A549 (cell line): ENCODE measurements around the gene USP11. TPM values are rescaled to one million over a fixed set of nuclear protein-coding genes. Genes with fewer than 3 reads are reported as not detected.

Experiments used
- ATAC-seq, 2 experiments: fragments of 200-7000 bp in 1 of 2; fragments of >200 bp in 1 of 2; cut with Nextera tagmentation in 1 of 2; cut with Tn5 transposase in 1 of 2; 3 replicates each; pipeline versions ENCODE4 v1.8.0 to v1.9.1; 2018 to 2020; ENCODE audit warnings: mild to moderate bottlenecking in 1 of 2, moderate library complexity in 1 of 2
- CTCF ChIA-PET: fragments of 300-600 bp; sonication (Branson Sonifier 250); formaldehyde crosslinking; extraction: SDS; loops from one replicate; lab custom pipeline; 2021; ENCODE audit warnings: antibody characterized with exemption, inconsistent platforms; lab: Yijun Ruan, JAX
- POLR2A ChIA-PET: fragments of 350-600 bp; formaldehyde crosslinking; extraction: SDS; loops from one replicate; lab custom pipeline; 2021; ENCODE audit warnings: antibody characterized with exemption, inconsistent platforms; lab: Yijun Ruan, JAX
- DNase-seq, 2 experiments: peaks; one replicate each; pipeline versions ENCODE4 v3.0.0 to v3.0.0-alpha.2; 2011 to 2016; ENCODE audit warnings: low read depth in 1 of 2, low spot score in 1 of 2
- FAIRE-seq: peaks from 2 replicates; lab custom pipeline; 2011; peaks lifted over from hg19 to GRCh38; lab: Jason Lieb, UNC
- H3K27ac ChIP-seq, 2 experiments: fragments of >200 bp; sonication (Bioruptor Twin); formaldehyde crosslinking; 3 replicates each; pipeline ENCODE4 v1.5.1; 2016 to 2017
- H3K4me1 ChIP-seq: fragments of >200 bp; sonication (Bioruptor Twin); formaldehyde crosslinking; 3 replicates; pipeline ENCODE4 v1.6.1; 2016
- H3K4me2 ChIP-seq: fragments of >200 bp; sonication (Bioruptor Twin); formaldehyde crosslinking; 3 replicates; pipeline ENCODE4 v1.6.1; 2016
- H3K4me3 ChIP-seq: fragments of >200 bp; sonication (Bioruptor Twin); formaldehyde crosslinking; 3 replicates; pipeline ENCODE4 v1.5.1; 2016
- H3K9me3 ChIP-seq: fragments of >200 bp; sonication (Bioruptor Twin); formaldehyde crosslinking; 3 replicates; pipeline ENCODE4 v1.6.1; 2016
- BHLHE40 ChIP-seq: IDR thresholded peaks from 2 replicates; pipeline ENCODE4 v1.6.1; 2012; ENCODE audit warnings: low read depth, low read length, inconsistent platforms
- CBX8 ChIP-seq: fragments of 200-600 bp; sonication (generic); IDR thresholded peaks from 2 replicates; pipeline ENCODE4 v1.6.1; 2016
- CEBPB ChIP-seq, 2 experiments: fragments of >200 bp in 1 of 2; sonication (Bioruptor Twin) in 1 of 2; formaldehyde crosslinking in 1 of 2; IDR thresholded peaks; 2 replicates each; pipeline ENCODE4 v1.6.1; 2012 to 2016
- CHD2 ChIP-seq: fragments of 150-350 bp; IDR thresholded peaks from 2 replicates; pipeline ENCODE4 v1.6.1; 2014; ENCODE audit warnings: low read length; ENCODE audit not compliant: partially characterized antibody
- EHF ChIP-seq: fragments of 250-450 bp; sonication (Bioruptor Pico); IDR thresholded peaks from 2 replicates; pipeline ENCODE4 v1.5.0; 2020; ENCODE audit warnings: mild to moderate bottlenecking
- EHMT2 ChIP-seq: fragments of 200-600 bp; sonication (generic); IDR thresholded peaks from 2 replicates; pipeline ENCODE4 v1.6.1; 2016; ENCODE audit warnings: antibody characterized with exemption, low read depth, mild to moderate bottlenecking, moderate library complexity
- ESRRA ChIP-seq: fragments of 150-350 bp; IDR thresholded peaks from 2 replicates; pipeline ENCODE4 v1.6.1; 2014; ENCODE audit warnings: mild to moderate bottlenecking, low read length, borderline replicate concordance
- FOSB ChIP-seq: fragments of 250-450 bp; sonication (Bioruptor Pico); IDR thresholded peaks from 2 replicates; pipeline ENCODE4 v1.5.0; 2020; ENCODE audit warnings: mild to moderate bottlenecking, moderate library complexity
- FOXS1 ChIP-seq: fragments of 250-450 bp; sonication (Bioruptor Pico); IDR thresholded peaks from 2 replicates; pipeline ENCODE4 v1.5.0; 2020; ENCODE audit warnings: mild to moderate bottlenecking, moderate library complexity
- GATA3 ChIP-seq: IDR thresholded peaks from 2 replicates; pipeline ENCODE4 v1.6.1; 2012; ENCODE audit warnings: borderline replicate concordance
- HOXA7 ChIP-seq: fragments of 250-450 bp; sonication (Bioruptor Pico); IDR thresholded peaks from 2 replicates; pipeline ENCODE4 v1.5.0; 2020; ENCODE audit warnings: mild to moderate bottlenecking, moderate library complexity
- HOXB5 ChIP-seq: fragments of 250-450 bp; sonication (Bioruptor Pico); IDR thresholded peaks from 2 replicates; pipeline ENCODE4 v1.5.0; 2020; ENCODE audit warnings: mild to moderate bottlenecking, moderate library complexity
- JUNB ChIP-seq: fragments of >200 bp; sonication (Bioruptor Twin); formaldehyde crosslinking; IDR thresholded peaks from 2 replicates; pipeline ENCODE4 v1.6.1; 2016
- MYC ChIP-seq: IDR thresholded peaks from 2 replicates; pipeline ENCODE4 v1.6.1; 2012; ENCODE audit warnings: mild to moderate bottlenecking, inconsistent platforms, low read length, improper control_type of control experiment, borderline replicate concordance
- NR3C1 ChIP-seq: fragments of >200 bp; sonication (Bioruptor Twin); formaldehyde crosslinking; IDR thresholded peaks from 3 replicates; pipeline ENCODE4 v1.6.1; 2017
- PHF8 ChIP-seq: fragments of 200-600 bp; sonication (generic); IDR thresholded peaks from 2 replicates; pipeline ENCODE4 v1.6.1; 2016; ENCODE audit warnings: low read depth, mild to moderate bottlenecking, antibody characterized with exemption, moderate library complexity, borderline replicate concordance
- POLR2A ChIP-seq: IDR thresholded peaks from 2 replicates; pipeline ENCODE4 v1.6.1; 2012; ENCODE audit warnings: mild to moderate bottlenecking, low read length
- POLR2AphosphoS2 ChIP-seq: conservative IDR thresholded peaks from 2 replicates; pipeline ENCODE4 v1.6.1; 2012; ENCODE audit warnings: low read length, improper control_type of control experiment, inconsistent platforms
- RARB ChIP-seq: fragments of 250-450 bp; sonication (Bioruptor Pico); IDR thresholded peaks from 2 replicates; pipeline ENCODE4 v1.8.0; 2021; ENCODE audit warnings: mild to moderate bottlenecking, moderate library complexity
- RFX5 ChIP-seq: fragments of 450-650 bp; IDR thresholded peaks from 2 replicates; pipeline ENCODE4 v1.7.1; 2014; ENCODE audit warnings: antibody characterized with exemption, mild to moderate bottlenecking, moderate library complexity
- ZNF302 ChIP-seq: fragments of 250-450 bp; sonication (Bioruptor Pico); IDR thresholded peaks from 2 replicates; pipeline ENCODE4 v1.9.0; 2021; ENCODE audit warnings: inconsistent platforms, mild to moderate bottlenecking, moderate library complexity
- ZSCAN20 ChIP-seq: fragments of 250-450 bp; sonication (Bioruptor Pico); IDR thresholded peaks from 2 replicates; pipeline ENCODE4 v1.8.0; 2022; ENCODE audit warnings: mild to moderate bottlenecking, moderate library complexity
- WGBS: methylation state at CpG from one replicate; pipeline ENCODE4 v1.1.6; 2017; ENCODE audit errors: missing lambda C conversion rate; 5-methylcytosine and 5-hydroxymethylcytosine counted together
- polyA minus RNA-seq: library from RNA; depleted of rRNA, polyadenylated mRNA; stranded (reverse); fragments of >200 nt; gene quantifications from 2 replicates; pipeline ENCODE4 v1.2.3, GENCODE V29; 2011; rRNA and poly(A)+ RNA removed
- polyA plus RNA-seq, 4 experiments: library from polyadenylated mRNA; depleted of rRNA in 3 of 4; stranded (reverse); fragments of >200 nt; fragmentation: RNase III in 1 of 4; extraction: RNeasy Plus Mini Kit Qiagen cat#74134 plus additional on column Dnase treatment in 1 of 4; gene quantifications; 2 replicates in 3 of 4; 3 replicates in 1 of 4; pipeline ENCODE4 v1.2.3, GENCODE V29; 2011 to 2017
- TF ChIP-seq, protein P1 (sequence below): fragments of 200-600 bp; sonication (generic); IDR thresholded peaks from 2 replicates; pipeline ENCODE4 v1.6.1; 2016; ENCODE audit warnings: antibody characterized with exemption, mild to moderate bottlenecking, moderate library complexity
- TF ChIP-seq, protein P2 (sequence below): fragments of >200 bp; sonication (Bioruptor Twin); formaldehyde crosslinking; IDR thresholded peaks from 3 replicates; pipeline ENCODE4 v1.6.1; 2016
- TF ChIP-seq, protein P3 (sequence below): fragments of 250-450 bp; sonication (Bioruptor Pico); IDR thresholded peaks from 2 replicates; pipeline ENCODE4 v1.5.0; 2020; ENCODE audit warnings: low read depth, mild to moderate bottlenecking, moderate library complexity
- TF ChIP-seq, protein P4 (sequence below): IDR thresholded peaks from 2 replicates; pipeline ENCODE4 v1.6.1; 2012
- TF ChIP-seq, protein P5 (sequence below): IDR thresholded peaks from 2 replicates; pipeline ENCODE4 v1.6.1; 2012
- TF ChIP-seq, protein P6 (sequence below): fragments of 250-450 bp; sonication (Bioruptor Pico); IDR thresholded peaks from 2 replicates; pipeline ENCODE4 v1.5.0; 2021; ENCODE audit warnings: mild to moderate bottlenecking, moderate library complexity, borderline replicate concordance
- TF ChIP-seq, protein P7 (sequence below): fragments of 450-650 bp; IDR thresholded peaks from 2 replicates; pipeline ENCODE4 v1.6.1; 2014; ENCODE audit warnings: antibody characterized with exemption
- TF ChIP-seq, protein P8 (sequence below): IDR thresholded peaks from 2 replicates; pipeline ENCODE4 v1.6.1; 2012; ENCODE audit warnings: low read depth, borderline replicate concordance

Gene USP11
- polyA plus RNA-seq (2011; rRNA removed), result 35.6 and 36.6 TPM in 2 replicates
- 22.2 and 25.4 TPM in 2 replicates for polyA plus RNA-seq (2012; cell fraction: cytosol; rRNA removed)
- 74.3 and 83.3 TPM in 2 replicates for polyA plus RNA-seq (2012; cell fraction: nucleus; rRNA removed)
- 43.5 to 53.3 TPM (median 50.0 TPM) in 3 replicates for polyA plus RNA-seq (2017; fragmentation: RNase III; extraction: RNeasy Plus Mini Kit Qiagen cat#74134 plus additional on column Dnase treatment)
- 122 and 133 TPM in 2 replicates for polyA minus RNA-seq

DNA sequence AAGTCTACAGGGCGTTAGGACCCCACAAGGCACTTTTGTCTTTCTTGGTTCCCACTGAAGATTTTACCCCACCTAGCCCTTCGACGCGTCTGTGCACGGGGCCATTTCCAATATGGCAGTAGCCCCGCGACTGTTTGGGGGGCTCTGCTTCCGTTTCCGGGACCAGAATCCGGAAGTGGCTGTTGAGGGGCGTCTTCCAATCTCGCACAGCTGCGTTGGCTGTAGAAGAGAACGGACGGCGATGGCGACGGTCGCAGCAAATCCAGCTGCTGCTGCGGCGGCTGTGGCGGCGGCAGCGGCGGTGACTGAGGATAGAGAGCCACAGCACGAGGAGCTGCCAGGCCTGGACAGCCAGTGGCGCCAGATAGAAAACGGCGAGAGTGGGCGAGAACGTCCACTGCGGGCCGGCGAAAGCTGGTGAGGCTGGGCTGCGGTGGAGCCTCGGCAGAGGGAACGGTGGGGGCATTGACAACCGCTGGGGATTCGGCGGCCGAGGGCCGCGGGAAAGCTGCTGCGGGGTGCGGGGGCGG, at the start of gene USP11:
Gene USP11 (plus strand): TSS at position 207 of the 530 bp plus-strand sequence. CDS start 35 bp downstream, at position 242.
- Histone ChIP-seq H3K27ac (peak within 1 kb of the TSS; percentile 93 to 95), H3K9me3 (no peaks in the 10 kb centered on the region), H3K4me2 (peak within 1 kb of the TSS; percentile 94), H3K4me3 (peak within 1 kb of the TSS; percentile 85), H3K4me1 (peaks cover 22% of the 10 kb centered on the region)
- WGBS, result 0% methylated on average over 9 of the region's 46 CpGs
- CTCF ChIA-PET, result interaction anchor here (1.1 kb wide), 1 partner anchor 79 kb away, joined by 3 read pairs; no protein-coding TSS in a partner anchor
- no peak for FAIRE-seq
- POLR2A ChIA-PET, result interaction anchor here (0.6 to 3.3 kb wide), 14 partner anchors 12 to 1635 kb away, joined by 3 to 43 read pairs (median 4); partner anchors contain the start of genes CDK16 and RBM3
- ATAC-seq, result peak; percentile 60 to 74
- DNase-seq, result peak; percentile 38 to 63
- TF ChIP-seq FOSB (CRISPR knock-in tag) (peak; percentile 64; the same call in 1 of the 2 replicates), CEBPB (IDR thresholded peaks at IDR 0.05) (no peak), EHF (CRISPR knock-in tag) (peak; percentile 80; the same call in 1 of the 2 replicates), CBX8 (no peak), POLR2AphosphoS2 (no peak), BHLHE40 (no peak), RARB (CRISPR knock-in tag) (0 out of 2 replicates have a peak, but pooled peaks have one; percentile 24), ZSCAN20 (CRISPR knock-in tag) (no peak), CHD2 (no peak), PHF8 (peak; percentile 63; the same call in 1 of the 2 replicates), FOXS1 (no peak), ZNF302 (CRISPR knock-in tag) (no peak), ESRRA (no peak), EHMT2 (no peak), JUNB (no peak), MYC (no peak), RFX5 (no peak), GATA3 (peak; percentile 39; the same call in 1 of the 2 replicates), HOXA7 (CRISPR knock-in tag) (no peak), POLR2A (peak; percentile 64), NR3C1 (no peak), HOXB5 (CRISPR knock-in tag) (peak; percentile 54; the same call in 1 of the 2 replicates)
- TF ChIP-seq, protein P1, sequence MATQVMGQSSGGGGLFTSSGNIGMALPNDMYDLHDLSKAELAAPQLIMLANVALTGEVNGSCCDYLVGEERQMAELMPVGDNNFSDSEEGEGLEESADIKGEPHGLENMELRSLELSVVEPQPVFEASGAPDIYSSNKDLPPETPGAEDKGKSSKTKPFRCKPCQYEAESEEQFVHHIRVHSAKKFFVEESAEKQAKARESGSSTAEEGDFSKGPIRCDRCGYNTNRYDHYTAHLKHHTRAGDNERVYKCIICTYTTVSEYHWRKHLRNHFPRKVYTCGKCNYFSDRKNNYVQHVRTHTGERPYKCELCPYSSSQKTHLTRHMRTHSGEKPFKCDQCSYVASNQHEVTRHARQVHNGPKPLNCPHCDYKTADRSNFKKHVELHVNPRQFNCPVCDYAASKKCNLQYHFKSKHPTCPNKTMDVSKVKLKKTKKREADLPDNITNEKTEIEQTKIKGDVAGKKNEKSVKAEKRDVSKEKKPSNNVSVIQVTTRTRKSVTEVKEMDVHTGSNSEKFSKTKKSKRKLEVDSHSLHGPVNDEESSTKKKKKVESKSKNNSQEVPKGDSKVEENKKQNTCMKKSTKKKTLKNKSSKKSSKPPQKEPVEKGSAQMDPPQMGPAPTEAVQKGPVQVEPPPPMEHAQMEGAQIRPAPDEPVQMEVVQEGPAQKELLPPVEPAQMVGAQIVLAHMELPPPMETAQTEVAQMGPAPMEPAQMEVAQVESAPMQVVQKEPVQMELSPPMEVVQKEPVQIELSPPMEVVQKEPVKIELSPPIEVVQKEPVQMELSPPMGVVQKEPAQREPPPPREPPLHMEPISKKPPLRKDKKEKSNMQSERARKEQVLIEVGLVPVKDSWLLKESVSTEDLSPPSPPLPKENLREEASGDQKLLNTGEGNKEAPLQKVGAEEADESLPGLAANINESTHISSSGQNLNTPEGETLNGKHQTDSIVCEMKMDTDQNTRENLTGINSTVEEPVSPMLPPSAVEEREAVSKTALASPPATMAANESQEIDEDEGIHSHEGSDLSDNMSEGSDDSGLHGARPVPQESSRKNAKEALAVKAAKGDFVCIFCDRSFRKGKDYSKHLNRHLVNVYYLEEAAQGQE, result no peak; the same call in 1 of the 2 replicates
- TF ChIP-seq, protein P2, sequence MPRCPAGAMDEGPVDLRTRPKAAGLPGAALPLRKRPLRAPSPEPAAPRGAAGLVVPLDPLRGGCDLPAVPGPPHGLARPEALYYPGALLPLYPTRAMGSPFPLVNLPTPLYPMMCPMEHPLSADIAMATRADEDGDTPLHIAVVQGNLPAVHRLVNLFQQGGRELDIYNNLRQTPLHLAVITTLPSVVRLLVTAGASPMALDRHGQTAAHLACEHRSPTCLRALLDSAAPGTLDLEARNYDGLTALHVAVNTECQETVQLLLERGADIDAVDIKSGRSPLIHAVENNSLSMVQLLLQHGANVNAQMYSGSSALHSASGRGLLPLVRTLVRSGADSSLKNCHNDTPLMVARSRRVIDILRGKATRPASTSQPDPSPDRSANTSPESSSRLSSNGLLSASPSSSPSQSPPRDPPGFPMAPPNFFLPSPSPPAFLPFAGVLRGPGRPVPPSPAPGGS, result peak; percentile 46; the same call in 1 of the 3 replicates
- TF ChIP-seq, protein P3, sequence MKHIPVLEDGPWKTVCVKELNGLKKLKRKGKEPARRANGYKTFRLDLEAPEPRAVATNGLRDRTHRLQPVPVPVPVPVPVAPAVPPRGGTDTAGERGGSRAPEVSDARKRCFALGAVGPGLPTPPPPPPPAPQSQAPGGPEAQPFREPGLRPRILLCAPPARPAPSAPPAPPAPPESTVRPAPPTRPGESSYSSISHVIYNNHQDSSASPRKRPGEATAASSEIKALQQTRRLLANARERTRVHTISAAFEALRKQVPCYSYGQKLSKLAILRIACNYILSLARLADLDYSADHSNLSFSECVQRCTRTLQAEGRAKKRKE, result peak; percentile 78; the same call in 1 of the 2 replicates
- TF ChIP-seq, protein P4, sequence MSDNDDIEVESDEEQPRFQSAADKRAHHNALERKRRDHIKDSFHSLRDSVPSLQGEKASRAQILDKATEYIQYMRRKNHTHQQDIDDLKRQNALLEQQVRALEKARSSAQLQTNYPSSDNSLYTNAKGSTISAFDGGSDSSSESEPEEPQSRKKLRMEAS, result peak; percentile 87
- TF ChIP-seq, protein P5, sequence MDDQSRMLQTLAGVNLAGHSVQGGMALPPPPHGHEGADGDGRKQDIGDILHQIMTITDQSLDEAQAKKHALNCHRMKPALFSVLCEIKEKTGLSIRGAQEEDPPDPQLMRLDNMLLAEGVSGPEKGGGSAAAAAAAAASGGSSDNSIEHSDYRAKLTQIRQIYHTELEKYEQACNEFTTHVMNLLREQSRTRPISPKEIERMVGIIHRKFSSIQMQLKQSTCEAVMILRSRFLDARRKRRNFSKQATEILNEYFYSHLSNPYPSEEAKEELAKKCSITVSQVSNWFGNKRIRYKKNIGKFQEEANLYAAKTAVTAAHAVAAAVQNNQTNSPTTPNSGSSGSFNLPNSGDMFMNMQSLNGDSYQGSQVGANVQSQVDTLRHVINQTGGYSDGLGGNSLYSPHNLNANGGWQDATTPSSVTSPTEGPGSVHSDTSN, result no peak
- TF ChIP-seq, protein P6, sequence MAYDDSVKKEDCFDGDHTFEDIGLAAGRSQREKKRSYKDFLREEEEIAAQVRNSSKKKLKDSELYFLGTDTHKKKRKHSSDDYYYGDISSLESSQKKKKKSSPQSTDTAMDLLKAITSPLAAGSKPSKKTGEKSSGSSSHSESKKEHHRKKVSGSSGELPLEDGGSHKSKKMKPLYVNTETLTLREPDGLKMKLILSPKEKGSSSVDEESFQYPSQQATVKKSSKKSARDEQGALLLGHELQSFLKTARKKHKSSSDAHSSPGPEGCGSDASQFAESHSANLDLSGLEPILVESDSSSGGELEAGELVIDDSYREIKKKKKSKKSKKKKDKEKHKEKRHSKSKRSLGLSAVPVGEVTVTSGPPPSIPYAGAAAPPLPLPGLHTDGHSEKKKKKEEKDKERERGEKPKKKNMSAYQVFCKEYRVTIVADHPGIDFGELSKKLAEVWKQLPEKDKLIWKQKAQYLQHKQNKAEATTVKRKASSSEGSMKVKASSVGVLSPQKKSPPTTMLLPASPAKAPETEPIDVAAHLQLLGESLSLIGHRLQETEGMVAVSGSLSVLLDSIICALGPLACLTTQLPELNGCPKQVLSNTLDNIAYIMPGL, result no peak
- TF ChIP-seq, protein P7, sequence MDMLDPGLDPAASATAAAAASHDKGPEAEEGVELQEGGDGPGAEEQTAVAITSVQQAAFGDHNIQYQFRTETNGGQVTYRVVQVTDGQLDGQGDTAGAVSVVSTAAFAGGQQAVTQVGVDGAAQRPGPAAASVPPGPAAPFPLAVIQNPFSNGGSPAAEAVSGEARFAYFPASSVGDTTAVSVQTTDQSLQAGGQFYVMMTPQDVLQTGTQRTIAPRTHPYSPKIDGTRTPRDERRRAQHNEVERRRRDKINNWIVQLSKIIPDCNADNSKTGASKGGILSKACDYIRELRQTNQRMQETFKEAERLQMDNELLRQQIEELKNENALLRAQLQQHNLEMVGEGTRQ, result no peak
- TF ChIP-seq, protein P8, sequence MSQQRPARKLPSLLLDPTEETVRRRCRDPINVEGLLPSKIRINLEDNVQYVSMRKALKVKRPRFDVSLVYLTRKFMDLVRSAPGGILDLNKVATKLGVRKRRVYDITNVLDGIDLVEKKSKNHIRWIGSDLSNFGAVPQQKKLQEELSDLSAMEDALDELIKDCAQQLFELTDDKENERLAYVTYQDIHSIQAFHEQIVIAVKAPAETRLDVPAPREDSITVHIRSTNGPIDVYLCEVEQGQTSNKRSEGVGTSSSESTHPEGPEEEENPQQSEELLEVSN, result peak; percentile 83; the same call in 1 of the 2 replicates
